Left lung (tissue), 10 donors: Measurements from ENCODE around the gene ALDH1B1. TPM values are rescaled to one million over a fixed set of nuclear protein-coding genes. Genes with fewer than 3 reads are reported as not detected.

Experiments
- ATAC-seq: fragments of 200-7000 bp; cut with Tn5 transposase; one replicate; pipeline ENCODE4 v1.9.1; 2020; ENCODE audit warnings: moderate library complexity
- DNase-seq, 4 donors: peaks; one replicate each; pipeline ENCODE4 v3.0.0-alpha.2; 2013 to 2020
- H3K27ac ChIP-seq, 2 donors: fragments of 200-600 bp; sonication (generic) in 1 of 2; one replicate each; pipeline versions ENCODE4 v1.5.0 to v1.8.0; 2020 to 2021
- H3K27me3 ChIP-seq, 2 donors: fragments of 200-600 bp; sonication (generic) in 1 of 2; one replicate each; pipeline versions ENCODE4 v1.5.0 to v1.8.0; 2020 to 2021
- H3K36me3 ChIP-seq, 2 donors: fragments of 200-600 bp; sonication (generic) in 1 of 2; one replicate each; pipeline versions ENCODE4 v1.5.0 to v1.8.0; 2020 to 2021
- H3K4me1 ChIP-seq, 2 donors: fragments of 200-600 bp; one replicate each; pipeline ENCODE4 v1.8.0; 2021
- H3K4me3 ChIP-seq, 2 donors: fragments of 200-600 bp; sonication (generic) in 1 of 2; one replicate each; pipeline versions ENCODE4 v1.5.0 to v1.8.0; 2020 to 2021; ENCODE audit warnings: mild to moderate bottlenecking in 1 of 2
- H3K9me3 ChIP-seq, 2 donors: fragments of 200-600 bp; sonication (generic) in 1 of 2; one replicate each; pipeline versions ENCODE4 v1.5.0 to v1.8.0; 2020 to 2021
- CTCF ChIP-seq, 2 donors: fragments of 200-600 bp; sonication (generic) in 1 of 2; IDR thresholded peaks; one replicate each; pipeline versions ENCODE4 v1.5.0 to v1.8.0; 2021; ENCODE audit warnings: antibody characterized with exemption in 2 of 2
- intact Hi-C, 2 donors: fragments of 100-400 bp; cut with DNase I; formaldehyde crosslinking; loops; one replicate each; pipeline versions ENCODE4 v1.11.2 to v1.14.2; 2022
- polyA plus RNA-seq, 6 donors: library from polyadenylated mRNA; unstranded; fragments of 120-200 nt; gene quantifications; one replicate each; pipeline ENCODE4 v1.2.1, GENCODE V29; 2013; ENCODE audit not compliant: insufficient read length in 6 of 6
- total RNA-seq, 2 donors: library from RNA; stranded (reverse); fragmentation: NEBNext Ultra II Directional; extraction: Animal tissue kit (Norgen Biotek cat#: 25700); gene quantifications; one replicate each; pipeline ENCODE4 v1.2.1, GENCODE V29; 2021
- donor health status: DM: no; HTN: yes; CAD: no.
- donor health status: DM: no; HTN: no; CAD: no.

Gene ALDH1B1
- total and polyA plus RNA-seq, 8 donors = 15.5 to 27.1 (median 18.9) TPM

GRCh38 chr9:38406476-38407186 is 14.1 kb downstream of the ALDH1B1 start:
- no peak for TF ChIP-seq CTCF (IDR thresholded peaks at IDR 0.05)
- H3K27ac ChIP-seq = no peak overlapping the region
- no peaks in the 10 kb centered on the region for H3K9me3 ChIP-seq
- H3K4me3 ChIP-seq = no peak overlapping the region
- no peaks in the 10 kb centered on the region for H3K4me1 ChIP-seq
- ATAC-seq (no peak), DNase-seq (no peak)
- intact Hi-C loops = no loop called here
- H3K36me3 ChIP-seq = no peaks in the 10 kb centered on the region
- H3K27me3 ChIP-seq = peaks cover 0 to 37% of the 10 kb centered on the region in 2 donors

- H3K27me3 ChIP-seq = peaks cover 0 to 50% of the 10 kb centered on the region in 2 donors
- no peak for TF ChIP-seq CTCF (IDR thresholded peaks at IDR 0.05)
- no peak for DNase-seq
- H3K4me1 ChIP-seq = no peaks in the 10 kb centered on the region
- no peak overlapping the region for H3K4me3 ChIP-seq
- H3K9me3 ChIP-seq = no peaks in the 10 kb centered on the region
- no peaks in the 10 kb centered on the region for H3K36me3 ChIP-seq
- no peak for ATAC-seq
- intact Hi-C loops = no loop called here
- no peak overlapping the region for H3K27ac ChIP-seq
Observed at GRCh38 chr9:38408719-38409118, 16.2 kb downstream of the ALDH1B1 start.

GRCh38 chr9:38412751-38413150 is 20.2 kb downstream of the ALDH1B1 start:
- intact Hi-C loops = no loop called here
- TF ChIP-seq CTCF (IDR thresholded peaks at IDR 0.05) = no peak
- Histone ChIP-seq H3K4me3 (no peak overlapping the region), H3K27me3 (peaks cover 0 to 26% of the 10 kb centered on the region in 2 donors), H3K27ac (no peak overlapping the region), H3K4me1 (no peaks in the 10 kb centered on the region), H3K36me3 (no peaks in the 10 kb centered on the region), H3K9me3 (no peaks in the 10 kb centered on the region)
- ATAC-seq (no peak), DNase-seq (no peak)

GRCh38 chr9:38413283-38413682 is 20.8 kb downstream of the ALDH1B1 start:
- H3K27me3 ChIP-seq = peaks cover 0 to 26% of the 10 kb centered on the region in 2 donors
- intact Hi-C loops = no loop called here
- no peak overlapping the region for H3K27ac ChIP-seq
- H3K9me3 ChIP-seq = no peaks in the 10 kb centered on the region
- DNase-seq (no peak), ATAC-seq (no peak)
- no peak for TF ChIP-seq CTCF (IDR thresholded peaks at IDR 0.05)
- no peaks in the 10 kb centered on the region for H3K36me3 ChIP-seq
- no peaks in the 10 kb centered on the region for H3K4me1 ChIP-seq
- no peak overlapping the region for H3K4me3 ChIP-seq

GRCh38 chr9:38414040-38414723 is 21.7 kb downstream of the ALDH1B1 start:
- no peak for TF ChIP-seq CTCF (IDR thresholded peaks at IDR 0.05)
- DNase-seq (no peak), ATAC-seq (no peak)
- intact Hi-C loops = no loop called here
- Histone ChIP-seq H3K9me3 (no peaks in the 10 kb centered on the region), H3K27ac (no peak overlapping the region), H3K36me3 (no peaks in the 10 kb centered on the region), H3K27me3 (peaks cover 0 to 26% of the 10 kb centered on the region in 2 donors), H3K4me1 (no peaks in the 10 kb centered on the region), H3K4me3 (no peak overlapping the region)
